ENCODE data around the gene ZFPL1.

Gene ZFPL1

GRCh38 chr11:65111159-65111743, 27.2 kb downstream of the ZFPL1 start:
- no peak for DNase-seq (ENCODE audit: extremely low read depth, low read depth)
- TF ChIP-seq, protein P1, sequence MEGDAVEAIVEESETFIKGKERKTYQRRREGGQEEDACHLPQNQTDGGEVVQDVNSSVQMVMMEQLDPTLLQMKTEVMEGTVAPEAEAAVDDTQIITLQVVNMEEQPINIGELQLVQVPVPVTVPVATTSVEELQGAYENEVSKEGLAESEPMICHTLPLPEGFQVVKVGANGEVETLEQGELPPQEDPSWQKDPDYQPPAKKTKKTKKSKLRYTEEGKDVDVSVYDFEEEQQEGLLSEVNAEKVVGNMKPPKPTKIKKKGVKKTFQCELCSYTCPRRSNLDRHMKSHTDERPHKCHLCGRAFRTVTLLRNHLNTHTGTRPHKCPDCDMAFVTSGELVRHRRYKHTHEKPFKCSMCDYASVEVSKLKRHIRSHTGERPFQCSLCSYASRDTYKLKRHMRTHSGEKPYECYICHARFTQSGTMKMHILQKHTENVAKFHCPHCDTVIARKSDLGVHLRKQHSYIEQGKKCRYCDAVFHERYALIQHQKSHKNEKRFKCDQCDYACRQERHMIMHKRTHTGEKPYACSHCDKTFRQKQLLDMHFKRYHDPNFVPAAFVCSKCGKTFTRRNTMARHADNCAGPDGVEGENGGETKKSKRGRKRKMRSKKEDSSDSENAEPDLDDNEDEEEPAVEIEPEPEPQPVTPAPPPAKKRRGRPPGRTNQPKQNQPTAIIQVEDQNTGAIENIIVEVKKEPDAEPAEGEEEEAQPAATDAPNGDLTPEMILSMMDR (IDR thresholded peaks at IDR 0.05; ENCODE audit: low read depth, low read length): no peak

DNA sequence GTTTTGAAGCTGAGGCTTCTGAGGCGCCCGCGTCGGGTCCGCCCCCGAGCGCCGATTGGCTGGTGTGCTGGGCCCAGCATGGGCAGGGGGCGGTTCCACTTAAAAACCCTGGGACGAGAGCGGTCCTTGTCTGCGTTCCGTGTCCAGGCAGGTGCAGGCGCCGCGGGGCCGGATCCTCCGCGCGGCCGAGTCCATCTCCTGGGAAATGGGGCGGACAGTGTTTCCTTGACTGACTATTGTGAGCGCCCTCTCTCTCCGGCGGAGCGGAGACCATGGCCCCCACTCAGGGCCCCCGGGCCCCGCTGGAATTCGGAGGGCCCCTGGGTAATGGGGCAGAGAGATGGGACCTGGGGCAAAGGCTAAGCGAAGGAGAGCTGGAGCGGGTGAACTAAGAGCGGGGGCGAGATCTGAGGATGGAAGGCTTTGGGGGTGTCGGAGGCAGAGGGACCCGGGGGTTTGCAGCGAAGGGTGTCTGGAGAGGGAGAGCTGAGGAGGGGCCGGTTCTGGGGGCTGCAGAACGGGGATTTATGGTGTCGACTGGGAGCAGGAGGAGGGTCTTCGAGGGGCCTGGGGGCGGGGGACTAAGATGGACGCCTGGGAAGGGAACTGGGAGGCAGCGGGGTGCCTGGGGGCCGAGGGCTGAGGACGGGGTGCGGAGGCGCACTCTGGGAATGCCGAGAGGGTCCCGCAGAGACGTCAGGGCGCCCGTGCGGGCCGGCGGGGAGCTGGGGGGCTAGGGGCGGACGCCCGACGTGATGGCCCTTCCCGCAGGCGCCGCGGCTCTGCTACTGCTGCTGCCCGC, 27.9 kb downstream of the ZFPL1 start, which contains the start of gene TM7SF2:
Gene TM7SF2 (plus strand): TSS at position 129 of the 802 bp plus-strand sequence. CDS start 144 bp downstream, at position 273.
- TF ChIP-seq, protein P1 (IDR thresholded peaks at IDR 0.05; ENCODE audit: low read depth, low read length): no peak
- peak; percentile 72 for DNase-seq (ENCODE audit: extremely low read depth, low read depth)

DNA sequence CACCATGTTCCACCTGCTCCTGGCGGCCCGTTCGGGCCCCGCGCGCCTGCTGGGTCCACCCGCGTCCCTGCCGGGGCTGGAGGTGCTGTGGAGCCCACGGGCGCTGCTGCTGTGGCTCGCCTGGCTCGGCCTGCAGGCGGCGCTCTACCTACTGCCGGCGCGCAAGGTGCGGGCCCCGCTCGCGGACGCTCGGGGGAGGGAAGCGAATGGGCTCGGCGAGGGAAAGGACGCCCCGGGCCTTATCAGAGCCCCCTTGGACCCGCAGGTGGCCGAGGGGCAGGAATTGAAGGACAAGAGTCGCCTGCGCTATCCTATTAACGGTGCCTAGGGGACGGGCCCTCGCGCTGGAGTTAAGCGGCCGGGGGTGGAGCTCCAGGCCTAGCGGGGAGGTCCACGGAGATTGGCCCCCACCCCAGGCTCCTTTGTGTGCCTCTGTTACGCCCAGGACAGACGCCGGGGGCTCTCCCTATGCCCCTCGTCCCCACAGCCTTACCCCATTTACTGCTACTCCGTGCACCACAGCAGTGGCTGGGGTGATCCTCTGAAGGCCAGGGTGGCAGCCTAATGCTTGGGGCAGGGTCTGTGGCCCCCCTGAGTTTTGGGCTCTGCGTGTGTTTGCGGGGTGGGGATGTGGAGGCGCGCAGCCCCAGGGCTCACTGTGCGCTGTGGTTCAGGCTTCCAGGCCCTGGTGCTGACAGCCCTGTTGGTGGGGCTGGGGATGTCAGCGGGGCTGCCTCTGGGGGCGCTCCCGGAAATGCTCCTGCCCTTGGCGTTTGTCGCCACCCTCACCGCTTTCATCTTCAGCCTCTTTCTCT, 28.7 kb downstream of the ZFPL1 start:
- no peak for DNase-seq (ENCODE audit: extremely low read depth, low read depth)
- TF ChIP-seq, protein P1 (IDR thresholded peaks at IDR 0.05; ENCODE audit: low read depth, low read length): peak; percentile 58

- DNase-seq (ENCODE audit: extremely low read depth, low read depth): no peak
- TF ChIP-seq, protein P1 (IDR thresholded peaks at IDR 0.05; ENCODE audit: low read depth, low read length): no peak
Measured at GRCh38 chr11:65113361-65113756, 29.3 kb downstream of the ZFPL1 start.

DNA sequence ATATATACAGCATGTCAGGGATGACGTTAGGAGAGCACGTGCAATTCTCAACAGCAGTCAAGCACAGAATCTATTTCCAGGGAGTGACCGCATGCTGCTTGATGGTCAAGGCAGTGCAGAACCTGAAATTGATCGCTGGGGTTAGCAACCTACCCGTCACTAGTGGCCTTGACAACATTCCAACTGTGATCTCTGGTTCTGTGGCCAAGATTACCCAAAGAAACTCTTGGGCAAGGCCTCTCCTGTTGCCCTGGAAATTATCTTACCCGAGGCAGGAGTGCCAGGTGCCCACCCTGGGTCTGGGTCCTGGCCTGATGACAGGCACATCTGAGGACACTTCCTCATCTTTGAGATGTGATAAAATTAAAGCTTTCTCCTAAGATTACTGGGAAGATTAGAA, 29.8 kb downstream of the ZFPL1 start:
- TF ChIP-seq, protein P1 (IDR thresholded peaks at IDR 0.05; ENCODE audit: low read depth, low read length): no peak
- DNase-seq (ENCODE audit: extremely low read depth, low read depth): no peak

GRCh38 chr11:65114538-65115171, 30.6 kb downstream of the ZFPL1 start:
- no peak for DNase-seq (ENCODE audit: extremely low read depth, low read depth)
- TF ChIP-seq, protein P1 (IDR thresholded peaks at IDR 0.05; ENCODE audit: low read depth, low read length): no peak
